ENCODE data around the gene HPCAL1. TPM values are rescaled to one million over a fixed set of nuclear protein-coding genes. Genes with fewer than 3 reads are reported as not detected.

Gene HPCAL1
- total and polyA plus RNA-seq, 10 of the 15 experiments (the other 5 are each of a cell fraction or from before 2014, with no cell fraction given): 0.40 to 12.8 (median 7.9) TPM

DNA sequence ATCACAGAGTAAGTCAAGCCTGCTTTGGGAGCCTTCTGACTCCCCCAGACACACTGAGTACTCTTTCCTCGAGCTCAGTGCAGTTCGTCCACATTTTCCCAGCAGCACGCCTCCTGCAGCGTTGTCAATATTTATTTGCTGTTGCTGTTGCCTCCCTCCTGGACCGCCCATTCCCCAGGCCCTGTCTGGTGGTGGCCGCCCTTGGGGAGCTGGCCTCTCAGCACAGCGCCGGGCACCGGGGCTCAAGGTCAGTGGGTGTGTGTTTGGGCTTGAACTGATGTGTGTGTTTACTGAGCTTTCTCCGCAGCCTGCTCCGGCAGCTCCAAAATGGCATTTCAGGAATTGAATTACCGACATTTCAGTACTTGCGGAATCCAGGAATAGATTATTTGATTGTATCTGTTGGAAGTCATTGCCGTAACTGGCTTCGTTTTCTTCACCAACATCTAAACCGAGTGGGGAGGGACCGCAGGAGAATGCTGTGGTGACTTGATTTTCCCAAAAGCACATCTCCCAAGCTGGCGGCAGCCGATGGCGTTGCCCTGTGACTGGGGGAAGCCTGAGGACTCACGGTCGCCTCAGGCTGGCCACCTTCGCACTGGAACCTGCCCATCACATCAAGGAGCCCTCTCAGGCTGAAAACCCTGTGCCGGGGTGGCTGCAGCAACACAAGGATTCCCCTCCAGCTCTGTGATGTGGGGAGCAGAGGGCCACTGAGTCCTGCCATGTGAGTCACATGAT is 66.0 kb downstream of the HPCAL1 start:
- no peak for ATAC-seq
- Histone ChIP-seq H3K36me3 (ENCODE audit: control insufficient read depth in 2 of 2, insufficient read depth in 2 of 2, low read length in 1 of 2) (no peaks in the 10 kb centered on the region), H3K9ac (ENCODE audit: control insufficient read depth, insufficient read depth, low read length) (no peak overlapping the region), H4K20me1 (ENCODE audit: control insufficient read depth, insufficient read depth) (no peaks in the 10 kb centered on the region), H3K4me3 (no peak overlapping the region), H3K9me3 (replicated peaks; ENCODE audit: control insufficient read depth, insufficient read depth, low read length) (no peaks in the 10 kb centered on the region), H3K27me3 (replicated peaks in 1 of 2; ENCODE audit: control insufficient read depth in 2 of 2, insufficient read depth in 2 of 2, low read length in 1 of 2) (no peaks in the 10 kb centered on the region), H3K79me2 (ENCODE audit: control insufficient read depth, insufficient read depth, low read length) (no peaks in the 10 kb centered on the region), H2AFZ (ENCODE audit: control insufficient read depth, low read depth, low read length) (no peak overlapping the region), H3K27ac (ENCODE audit: control insufficient read depth, insufficient read depth) (no peak overlapping the region), H3K4me1 (ENCODE audit: control insufficient read depth, insufficient read depth, low read length) (no peaks in the 10 kb centered on the region), H3K4me2 (ENCODE audit: control insufficient read depth, insufficient read depth) (no peak overlapping the region)
- 76% methylated on average over 24 of the region's 24 CpGs for WGBS (ENCODE audit: insufficient coverage, insufficient replicate concordance, low lambda C conversion rate, missing lambda C conversion rate)
- no peak for FAIRE-seq
- ChIA-PET RAD21 (ENCODE audit: unreplicated experiment) (no interaction called here), CTCF (no interaction called here), POLR2A (interaction anchor here (0.5 kb wide), 1 partner anchor 211 kb away, joined by 3 read pairs; no protein-coding TSS in a partner anchor), SMC1A (ENCODE audit: uncharacterized antibody, unreplicated experiment) (interaction anchor here (1.7 kb wide), 1 partner anchor 40 kb away, joined by 5 read pairs; no protein-coding TSS in a partner anchor)
- DNase-seq (ENCODE audit: low read depth, low spot score): no peak
- BruUV-seq (replicated peaks): no TSS peak
- TF ChIP-seq ZNF592 (IDR thresholded peaks at IDR 0.05) (no peak), SMC3 (IDR thresholded peaks at IDR 0.05; ENCODE audit: borderline replicate concordance, low read length) (no peak), BCL11A (IDR thresholded peaks at IDR 0.05; ENCODE audit: low read depth, low read length) (no peak), MLLT1 (IDR thresholded peaks at IDR 0.05) (no peak), YY1 (IDR thresholded peaks at IDR 0.05; ENCODE audit: low read depth, low read length) (no peak)
- in situ Hi-C loops (cut with MboI) (no loop called here), intact Hi-C loops (cut with micrococcal nuclease; ENCODE audit: unreplicated experiment) (no loop called here)
